Tibial nerve (tissue), 4 donors: ENCODE measurements around the gene CCDC50.

Source experiments
- CTCF ChIP-seq, 5 experiments: fragments of 200-600 bp in 3 of 5; fragments of 450-650 bp in 2 of 5; sonication (generic) in 3 of 5; IDR thresholded peaks; one replicate each; pipeline ENCODE4 v1.5.1; 2016 to 2019; ENCODE audit warnings: antibody characterized with exemption in 5 of 5, mild to moderate bottlenecking in 3 of 5, moderate library complexity in 2 of 5
- EP300 ChIP-seq, 2 donors: sonication (generic); formaldehyde crosslinking; IDR thresholded peaks; one replicate each; pipeline ENCODE4 v1.6.1; 2017; ENCODE audit warnings: antibody characterized with exemption in 2 of 2, mild to moderate bottlenecking in 1 of 2
- POLR2A ChIP-seq, 2 donors: fragments of 450-650 bp; IDR thresholded peaks; one replicate each; pipeline ENCODE4 v1.6.1; 2017; ENCODE audit warnings: antibody characterized with exemption in 2 of 2, mild to moderate bottlenecking in 2 of 2, moderate library complexity in 2 of 2

- no peak for TF ChIP-seq CTCF (IDR thresholded peaks at IDR 0.05)
- TF ChIP-seq POLR2A (IDR thresholded peaks at IDR 0.05): no peak
- TF ChIP-seq EP300 (IDR thresholded peaks at IDR 0.05): no peak
These were observed 28.7 kb downstream of the CCDC50 start for GRCh38 chr3:191357909-191358308.
